Pancreas (tissue), 10 donors: ENCODE data around the gene B9D2. TPM values are rescaled to one million over a fixed set of nuclear protein-coding genes. Genes with fewer than 3 reads are reported as not detected.

Experiments used
- ATAC-seq, 4 donors: fragments of 200-7000 bp; cut with Tn5 transposase; one replicate each; pipeline versions ENCODE4 v1.8.0 to v1.9.1; 2020; ENCODE audit warnings: mild to moderate bottlenecking in 4 of 4, moderate library complexity in 4 of 4
- DNase-seq, 6 donors: peaks; one replicate each; pipeline ENCODE4 v3.0.0-alpha.2; 2020
- FAIRE-seq: peaks from 2 replicates; lab custom pipeline; 2012; peaks lifted over from hg19 to GRCh38; lab: Jason Lieb, UNC
- H3K27ac ChIP-seq, 4 donors: fragments of 200-600 bp; sonication (generic); 1 replicate in 3 of 4; 2 replicates in 1 of 4; pipeline versions ENCODE4 v1.5.0 to v1.8.0; 2020
- H3K27me3 ChIP-seq, 4 donors: fragments of 200-600 bp; one replicate each; pipeline ENCODE4 v1.8.0; 2021
- H3K36me3 ChIP-seq, 3 donors: fragments of 200-600 bp; sonication (generic) in 1 of 3; one replicate each; pipeline versions ENCODE4 v1.5.0 to v1.8.0; 2020 to 2021
- H3K4me1 ChIP-seq, 3 donors: fragments of 200-600 bp; one replicate each; pipeline ENCODE4 v1.8.0; 2021
- H3K4me3 ChIP-seq, 4 donors: fragments of 200-600 bp; sonication (generic) in 2 of 4; one replicate each; pipeline versions ENCODE4 v1.5.0 to v1.8.0; 2020 to 2021
- H3K9me3 ChIP-seq, 4 donors: fragments of 200-600 bp; one replicate each; pipeline ENCODE4 v1.8.0; 2021
- WGBS, 2 donors: extraction: QIAGEN DNeasy Blood & Tissue Kit; methylation state at CpG; one replicate each; pipeline ENCODE4 v1.1.7; 2013; 5-methylcytosine and 5-hydroxymethylcytosine counted together
- intact Hi-C, 3 donors: fragments of 100-400 bp; cut with DNase I; formaldehyde crosslinking; loops; one replicate each; pipeline versions ENCODE4 v1.11.1 to v1.14.2; 2022
- polyA plus RNA-seq, 2 donors: library from polyadenylated mRNA; stranded (reverse); fragments of 200-250 nt; gene quantifications; one replicate each; pipeline ENCODE4 v1.2.3, GENCODE V29; 2013
- total RNA-seq, 6 donors: library from RNA; stranded (reverse); fragmentation: NEBNext Ultra II Directional in 4 of 6; extraction: Animal tissue kit (Norgen Biotek cat#: 25700) in 4 of 6; gene quantifications; one replicate each; pipeline versions ENCODE4 v1.2.1 to v1.2.4, GENCODE V29; 2021 to 2023
- TF ChIP-seq, protein P1 (sequence below), 4 donors: fragments of 200-600 bp; sonication (generic) in 3 of 4; IDR thresholded peaks; one replicate each; pipeline versions ENCODE4 v1.5.0 to v1.8.0; 2021; ENCODE audit warnings: antibody characterized with exemption in 4 of 4
- donor health status: healthy with polysubstance abuse.
- donor health status: DM: no; HTN: no; CAD: no; lungs with moderate emphysema.
- donor health status: DM: no; HTN: no; CAD: no.
- donor health status: control.
- donor health status: control.
- donor health status: Bipolar disorder and iron deficiency.
- donor health status: DM: yes; HTN: yes; CAD: no.
- donor health status: DM: no; HTN: no; CAD: no.
- donor health status: DM: no; HTN: no; CAD: no.
- donor health status: DM: yes; HTN: yes; CAD: no.

B9D2 gene
- total and polyA plus RNA-seq, 8 donors: 1.5 to 7.5 (median 3.1) TPM

DNA sequence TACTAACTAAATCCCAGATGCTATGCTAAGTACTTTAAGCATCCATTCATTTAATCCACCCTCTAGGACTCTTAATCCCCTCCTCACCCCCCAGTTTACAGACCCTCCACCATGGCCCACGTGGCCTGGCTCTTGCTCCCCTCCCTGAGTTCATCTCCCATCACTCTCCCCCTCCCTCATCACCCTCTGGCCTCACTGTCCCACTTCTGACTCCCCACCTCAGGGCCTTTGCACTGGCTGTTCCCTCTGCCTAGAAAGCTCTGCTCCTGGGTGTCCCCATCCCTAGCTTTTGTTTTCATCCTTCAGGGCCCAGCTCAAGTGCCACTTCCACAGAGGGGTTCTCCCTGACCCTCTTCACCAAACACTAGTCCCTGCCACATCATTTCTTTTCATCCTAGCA lies 4.2 kb downstream of the B9D2 start:
- H3K27me3 ChIP-seq: no peaks in the 10 kb centered on the region
- no peaks in the 10 kb centered on the region for H3K9me3 ChIP-seq
- intact Hi-C loops: no loop called here
- peaks cover 0 to 8% (median 2%) of the 10 kb centered on the region in 3 donors for H3K4me1 ChIP-seq
- TF ChIP-seq, protein P1, sequence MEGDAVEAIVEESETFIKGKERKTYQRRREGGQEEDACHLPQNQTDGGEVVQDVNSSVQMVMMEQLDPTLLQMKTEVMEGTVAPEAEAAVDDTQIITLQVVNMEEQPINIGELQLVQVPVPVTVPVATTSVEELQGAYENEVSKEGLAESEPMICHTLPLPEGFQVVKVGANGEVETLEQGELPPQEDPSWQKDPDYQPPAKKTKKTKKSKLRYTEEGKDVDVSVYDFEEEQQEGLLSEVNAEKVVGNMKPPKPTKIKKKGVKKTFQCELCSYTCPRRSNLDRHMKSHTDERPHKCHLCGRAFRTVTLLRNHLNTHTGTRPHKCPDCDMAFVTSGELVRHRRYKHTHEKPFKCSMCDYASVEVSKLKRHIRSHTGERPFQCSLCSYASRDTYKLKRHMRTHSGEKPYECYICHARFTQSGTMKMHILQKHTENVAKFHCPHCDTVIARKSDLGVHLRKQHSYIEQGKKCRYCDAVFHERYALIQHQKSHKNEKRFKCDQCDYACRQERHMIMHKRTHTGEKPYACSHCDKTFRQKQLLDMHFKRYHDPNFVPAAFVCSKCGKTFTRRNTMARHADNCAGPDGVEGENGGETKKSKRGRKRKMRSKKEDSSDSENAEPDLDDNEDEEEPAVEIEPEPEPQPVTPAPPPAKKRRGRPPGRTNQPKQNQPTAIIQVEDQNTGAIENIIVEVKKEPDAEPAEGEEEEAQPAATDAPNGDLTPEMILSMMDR (IDR thresholded peaks at IDR 0.05): no peak
- DNase-seq: no peak
- H3K27ac ChIP-seq: no peak overlapping the region
- no peak for ATAC-seq
- H3K4me3 ChIP-seq: no peak overlapping the region
- 92 to 100% methylated on average over 1 of the region's 1 CpG for WGBS, 2 donors
- H3K36me3 ChIP-seq: no peaks in the 10 kb centered on the region
- FAIRE-seq: no peak

DNA sequence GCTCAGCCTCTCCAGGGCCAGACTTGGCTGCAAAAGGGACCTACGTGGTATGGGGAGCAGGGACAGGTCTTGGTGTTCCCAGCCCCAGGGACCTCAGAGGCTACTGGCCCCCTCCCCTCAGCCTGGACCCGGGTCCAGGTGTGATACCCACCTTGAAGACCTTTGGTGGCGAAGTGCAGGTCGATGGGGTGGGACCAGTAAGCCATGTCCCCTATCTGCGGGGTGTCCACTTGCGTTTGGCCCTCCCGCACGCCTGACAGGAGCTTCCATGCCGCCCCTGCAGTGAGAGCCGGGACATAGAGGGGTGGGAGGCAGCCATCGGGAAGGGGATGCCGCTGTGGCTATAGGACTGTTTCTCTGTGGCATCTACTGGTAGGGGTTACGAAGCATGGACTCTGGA lies 6.2 kb downstream of the B9D2 start:
- Histone ChIP-seq H3K4me3 (no peak overlapping the region), H3K36me3 (no peaks in the 10 kb centered on the region), H3K27ac (no peak overlapping the region), H3K27me3 (no peaks in the 10 kb centered on the region), H3K4me1 (peaks cover 0 to 5% (median 2%) of the 10 kb centered on the region in 3 donors), H3K9me3 (no peaks in the 10 kb centered on the region)
- TF ChIP-seq, protein P1 (IDR thresholded peaks at IDR 0.05): no peak
- DNase-seq: no peak
- intact Hi-C loops: no loop called here
- FAIRE-seq: no peak
- 87 to 89% methylated on average over 13 of the region's 13 CpGs for WGBS, 2 donors
- ATAC-seq: no peak

DNA sequence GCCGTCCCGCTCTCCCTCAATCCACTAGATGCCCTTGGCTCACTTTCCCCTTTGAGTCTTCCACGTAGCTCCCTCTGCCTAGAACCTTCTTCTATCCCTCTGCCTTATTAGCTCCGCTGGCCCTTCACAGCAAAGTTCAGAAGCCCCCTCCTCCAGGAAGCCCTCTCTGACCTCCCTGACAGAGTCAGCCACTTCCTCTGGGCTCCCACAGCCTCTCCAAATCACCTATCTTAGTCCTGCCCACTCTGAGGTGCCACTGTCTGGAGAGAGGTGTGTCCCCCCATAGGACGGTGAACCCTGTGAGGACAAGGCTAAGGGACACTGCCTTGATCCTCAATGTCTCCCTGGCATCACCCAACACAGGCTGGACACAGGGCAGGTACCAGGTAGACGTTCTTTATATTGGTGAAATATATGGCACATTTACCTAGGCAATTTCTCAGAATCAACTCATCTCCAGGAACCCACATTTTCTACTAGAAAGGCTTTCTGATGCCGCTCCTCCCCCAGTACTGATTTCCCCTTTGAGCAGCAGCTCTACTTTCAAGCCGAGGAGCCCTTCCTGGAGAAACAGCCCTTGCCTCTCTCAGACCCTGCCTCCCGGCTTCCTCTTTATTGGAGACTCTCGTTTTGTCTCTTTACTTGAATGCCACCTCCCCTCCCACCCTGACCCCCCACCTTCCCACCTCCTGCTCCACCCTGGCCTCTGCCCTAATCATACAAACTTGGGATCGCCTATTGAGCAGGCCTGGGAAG lies 6.8 kb downstream of the B9D2 start:
- no peaks in the 10 kb centered on the region for H3K9me3 ChIP-seq
- H3K27ac ChIP-seq: no peak overlapping the region
- TF ChIP-seq, protein P1 (IDR thresholded peaks at IDR 0.05): no peak
- intact Hi-C loops: no loop called here
- H3K36me3 ChIP-seq: no peaks in the 10 kb centered on the region
- no peak for FAIRE-seq
- H3K27me3 ChIP-seq: no peaks in the 10 kb centered on the region
- ATAC-seq: no peak
- DNase-seq: no peak
- no peak overlapping the region for H3K4me3 ChIP-seq
- WGBS, 2 donors: 80 to 81% methylated on average over 11 of the region's 11 CpGs
- peaks cover 0 to 5% (median 0%) of the 10 kb centered on the region in 3 donors for H3K4me1 ChIP-seq

DNA sequence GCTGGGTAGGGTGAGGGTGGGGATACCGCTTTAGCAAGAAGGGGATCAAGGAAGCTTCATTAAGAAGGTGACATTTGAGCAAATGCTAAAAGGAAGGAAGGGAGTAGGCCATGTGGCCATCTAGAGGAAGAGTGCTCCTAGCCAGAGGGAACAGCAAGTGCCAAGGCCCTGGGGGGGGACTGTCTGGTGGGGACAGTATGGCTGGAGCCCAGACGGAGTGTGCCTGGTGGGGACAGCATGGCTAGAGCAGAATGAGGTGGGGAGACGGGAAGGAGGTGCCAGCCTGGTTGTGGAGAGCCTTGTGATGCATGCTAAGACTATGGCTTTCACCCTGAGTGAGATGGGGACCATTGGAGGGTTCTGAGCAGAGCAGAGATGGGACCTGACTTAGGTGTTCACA lies 8.1 kb downstream of the B9D2 start:
- intact Hi-C loops: no loop called here
- FAIRE-seq: no peak
- Histone ChIP-seq H3K36me3 (no peaks in the 10 kb centered on the region), H3K4me3 (no peak overlapping the region), H3K27me3 (no peaks in the 10 kb centered on the region), H3K27ac (no peak overlapping the region), H3K9me3 (no peaks in the 10 kb centered on the region), H3K4me1 (peaks cover 0 to 5% (median 0%) of the 10 kb centered on the region in 3 donors)
- no peak for DNase-seq
- TF ChIP-seq, protein P1 (IDR thresholded peaks at IDR 0.05): no peak
- WGBS, 2 donors: 73 to 77% methylated on average over 3 of the region's 3 CpGs
- ATAC-seq: no peak

DNA sequence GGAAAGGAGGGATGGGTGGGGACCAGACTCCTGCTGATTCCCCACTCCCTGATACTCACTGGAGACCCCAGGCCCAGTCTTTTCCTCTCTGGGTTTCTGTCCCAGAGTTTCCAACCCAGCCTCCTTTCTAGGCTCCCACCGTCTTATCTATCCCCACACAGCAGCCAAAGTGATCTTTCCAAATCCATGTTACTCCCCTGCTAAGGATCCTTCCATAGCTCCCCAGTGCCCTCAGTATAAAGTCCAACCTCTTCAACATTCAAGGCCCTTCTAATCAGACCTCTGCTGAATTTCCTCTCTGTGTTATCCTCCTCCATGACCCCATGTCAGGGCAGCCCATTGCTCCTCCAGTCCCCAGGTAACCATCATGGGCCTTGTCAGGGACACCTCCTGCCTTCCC lies 8.9 kb downstream of the B9D2 start:
- WGBS, 2 donors: 88 to 91% methylated on average over 1 of the region's 1 CpG

More for the DNA sequence above, 8.9 kb downstream of the B9D2 start:
- ATAC-seq (no peak), FAIRE-seq (no peak), DNase-seq (no peak)
- peaks cover 0 to 5% (median 0%) of the 10 kb centered on the region in 3 donors for H3K4me1 ChIP-seq
- H3K27me3 ChIP-seq: no peaks in the 10 kb centered on the region
- no peak overlapping the region for H3K27ac ChIP-seq
- H3K36me3 ChIP-seq: no peaks in the 10 kb centered on the region
- no peak overlapping the region for H3K4me3 ChIP-seq
- H3K9me3 ChIP-seq: no peaks in the 10 kb centered on the region
- TF ChIP-seq, protein P1 (IDR thresholded peaks at IDR 0.05): no peak
- intact Hi-C loops: no loop called here
